ENCODE measurements around the gene HSPBAP1. TPM values are rescaled to one million over a fixed set of nuclear protein-coding genes. Genes with fewer than 3 reads are reported as not detected.

The HSPBAP1 gene
- total and polyA plus RNA-seq, 2 of the 4 experiments (the other 2 are of a cell fraction), result 2.6 to 4.8 TPM

DNA sequence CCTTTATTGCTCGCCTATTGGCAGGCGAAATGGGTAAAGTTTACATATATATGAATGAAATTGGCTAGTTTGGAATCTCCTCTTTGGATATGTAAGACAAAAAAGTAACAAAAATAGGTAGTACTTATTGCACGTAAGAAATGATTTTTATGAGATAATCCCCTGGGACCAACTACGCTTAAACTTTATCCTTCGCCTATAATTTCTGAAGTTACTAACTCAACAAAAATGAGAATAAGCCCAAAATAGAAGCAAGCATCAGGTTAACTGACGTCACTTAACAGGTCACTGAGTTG is 800 bp upstream of the HSPBAP1 start:
- peak overlapping the region; percentile 84; the same call in 1 of the 2 replicates for H3K14ac ChIP-seq (replicated peaks; ENCODE audit: low read depth, low read length)
- peak overlapping the region; percentile 62 for H3K9ac ChIP-seq (ENCODE audit: low read depth, low read length)
- no peak overlapping the region for H4K91ac ChIP-seq (ENCODE audit: insufficient read depth, low read depth, low read length)
- H3K9me1 ChIP-seq (ENCODE audit: insufficient read depth, low read length), result no peaks in the 10 kb centered on the region
- no peaks in the 10 kb centered on the region for H3K9me3 ChIP-seq (ENCODE audit: control insufficient read depth, insufficient read depth, low read length)
- no peak overlapping the region for H3K18ac ChIP-seq (ENCODE audit: low read depth, low read length)
- peak overlapping the region; percentile 81 for H3K4me2 ChIP-seq (ENCODE audit: low read depth, low read length)
- H3K36me3 ChIP-seq (ENCODE audit: control insufficient read depth, insufficient read depth, low read length), result no peaks in the 10 kb centered on the region
- peaks cover 0 to 42% of the 10 kb centered on the region in 2 experiments; a peak in 2 of 4 replicates for H3K79me1 ChIP-seq (ENCODE audit: low read depth in 1 of 2, low read length in 2 of 2)
- H3K4ac ChIP-seq (ENCODE audit: low read depth, low read length), result peak overlapping the region; percentile 91; the same call in 1 of the 2 replicates
- CTCF ChIA-PET, result interaction anchor here (1.7 kb wide), 1 partner anchor 12 kb away, joined by 3 read pairs; no protein-coding TSS in a partner anchor
- no peak for ATAC-seq (ENCODE audit: low read depth)
- intact Hi-C loops (cut with micrococcal nuclease) (loop anchor here (2.0 to 10.0 kb wide), 2 partner anchors 110 to 232 kb away; partner anchors contain the start of gene PARP14), dilution Hi-C loops (cut with HindIII; ENCODE audit: low sequenced_read_pairs, unreplicated experiment) (no loop called here), in situ Hi-C loops (cut with MboI; ENCODE audit: low sequenced_read_pairs) (no loop called here)
- H3K4me1 ChIP-seq (ENCODE audit: control insufficient read depth, insufficient read depth, low read length), result no peaks in the 10 kb centered on the region; the same call in 1 of the 2 replicates
- H3K56ac ChIP-seq (ENCODE audit: extremely low read depth, insufficient read depth, low read length), result no peak overlapping the region
- peaks cover 3% of the 10 kb centered on the region; the same call in 1 of the 2 replicates for H4K20me1 ChIP-seq (ENCODE audit: insufficient read depth, low read length)
- WGBS, 2 experiments (ENCODE audit: extremely low coverage in 2 of 2, insufficient read length in 1 of 2), result no CpG with 5 or more reads among the region's 6 CpGs
- H4K5ac ChIP-seq (ENCODE audit: low read depth, low read length), result no peak overlapping the region
- peak overlapping the region; percentile 73 for H2AK9ac ChIP-seq (replicated peaks; ENCODE audit: low read depth, low read length, poor library complexity)
- peak overlapping the region; percentile 90 for H3K4me3 ChIP-seq (ENCODE audit: insufficient read depth, low read depth, low read length)
- DNase-seq, result peak; percentile 64
- peak overlapping the region; percentile 90 for H2BK5ac ChIP-seq (ENCODE audit: low read depth, low read length, poor library complexity, severe bottlenecking)
- POLR2A ChIA-PET (ENCODE audit: unreplicated experiment), result no interaction called here
- BruUV-seq (replicated peaks), result no TSS peak
- TF ChIP-seq MAFK (IDR thresholded peaks at IDR 0.05; ENCODE audit: low read depth, low read length) (no peak), MXI1 (IDR thresholded peaks at IDR 0.05; ENCODE audit: borderline replicate concordance, low read depth, low read length) (no peak), RCOR1 (IDR thresholded peaks at IDR 0.05; ENCODE audit: insufficient replicate concordance, low read length) (no peak)
- peak overlapping the region; percentile 78; the same call in 1 of the 2 replicates for H3K27ac ChIP-seq (ENCODE audit: insufficient read depth, low read length)
- H2BK120ac ChIP-seq (ENCODE audit: low read depth, low read length), result 0 out of 2 replicates have a peak overlapping the region, but pooled peaks have one; percentile 90
- no peak overlapping the region for H2AK5ac ChIP-seq (ENCODE audit: low read depth, low read length)
- H2BK20ac ChIP-seq (ENCODE audit: low read depth, low read length), result peak overlapping the region; percentile 84; the same call in 1 of the 2 replicates
- peak overlapping the region; percentile 99 for H2AFZ ChIP-seq (replicated peaks; ENCODE audit: low read length, poor library complexity)
- no peaks in the 10 kb centered on the region for H3K27me3 ChIP-seq (ENCODE audit: control insufficient read depth, insufficient read depth, low read length)
- peak overlapping the region; percentile 90; the same call in 1 of the 2 replicates for H3K23ac ChIP-seq (ENCODE audit: low read depth, low read length)
- peak overlapping the region; percentile 85; the same call in 1 of the 3 replicates for H2BK15ac ChIP-seq (ENCODE audit: low read depth, low read length)
- peak overlapping the region; percentile 50 to 82; a peak in 1 of 4 replicates for H4K8ac ChIP-seq (ENCODE audit: low read depth in 2 of 2, low read length in 2 of 2)
